ENCODE measurements around the gene NDUFS5.
A peak's percentile ranks its signal among the peaks of the same experiment; 100 is the strongest.

NDUFS5 gene

DNA sequence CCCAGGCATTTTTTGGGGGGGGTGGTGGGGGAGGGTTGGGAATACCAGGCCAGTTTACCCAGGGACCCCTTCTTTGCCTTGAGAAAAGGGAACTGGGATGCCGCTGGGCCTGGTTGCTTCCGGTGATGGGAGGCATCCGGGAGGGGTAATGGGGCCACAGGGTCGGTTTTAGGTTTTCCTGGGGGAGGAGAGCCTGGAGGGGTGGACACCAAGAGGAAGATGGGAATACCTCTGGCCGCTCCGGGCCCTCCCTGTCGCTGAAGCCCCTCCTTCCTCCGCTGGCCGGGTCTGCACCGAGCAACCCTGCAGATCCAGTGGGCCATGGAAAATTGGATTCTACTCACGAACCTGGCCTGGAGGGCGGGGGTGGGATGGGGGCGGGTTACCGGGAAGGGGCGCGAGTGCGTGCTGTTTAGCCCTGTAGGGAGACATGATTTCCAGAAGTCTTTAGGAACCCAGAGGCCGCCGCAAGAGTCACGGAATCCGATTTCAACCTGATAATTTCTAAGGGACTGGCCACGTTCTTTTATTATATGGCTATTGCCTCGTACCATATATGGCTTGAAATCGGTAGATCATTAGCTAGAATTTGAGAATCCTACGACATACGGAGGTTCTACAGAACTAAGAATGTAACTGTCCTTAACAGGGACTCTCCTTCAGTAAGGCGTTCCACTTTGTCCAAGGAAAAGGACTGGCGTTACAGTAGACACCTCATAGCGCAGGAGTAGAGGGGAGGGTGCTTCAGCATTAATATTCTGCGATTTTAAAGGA lies 34.3 kb upstream of the NDUFS5 start:
- Histone ChIP-seq H3K4me1 (ENCODE audit: control insufficient read depth, insufficient read depth, low read depth, low read length) (peaks cover 9% of the 10 kb centered on the region), H3K4ac (ENCODE audit: low read depth in 1 of 2, low read length in 2 of 2) (peak overlapping the region in 1 of 2 experiments; percentile 96), H2BK120ac (ENCODE audit: low read depth, low read length) (peak overlapping the region; percentile 89), H2BK12ac (ENCODE audit: low read length in 2 of 2) (no peak overlapping the region), H3K4me3 (ENCODE audit: insufficient read depth in 1 of 2, low read depth in 1 of 2, low read length in 2 of 2) (peak overlapping the region; percentile 98 to 99), H2BK15ac (ENCODE audit: low read depth, poor library complexity, severe bottlenecking) (peak overlapping the region; percentile 93), H3K27ac (ENCODE audit: low read length, poor library complexity, severe bottlenecking) (peak overlapping the region; percentile 18), H3K27me3 (ENCODE audit: control insufficient read depth in 1 of 2, insufficient read depth in 1 of 2, low read length in 2 of 2) (no peaks in the 10 kb centered on the region), H2AK5ac (ENCODE audit: low read length, severe bottlenecking) (no peak overlapping the region), H4K91ac (ENCODE audit: low read length) (no peak overlapping the region), H3K9me3 (ENCODE audit: control insufficient read depth, low read length) (no peaks in the 10 kb centered on the region), H2AFZ (ENCODE audit: low read depth, low read length) (no peak overlapping the region), H3K79me1 (replicated peaks; ENCODE audit: low read length, poor library complexity, severe bottlenecking) (peaks cover 3% of the 10 kb centered on the region), H2BK5ac (ENCODE audit: low read depth, low read length, poor library complexity, severe bottlenecking) (peak overlapping the region; percentile 96), H3K36me3 (ENCODE audit: control insufficient read depth in 1 of 2, insufficient read depth in 2 of 2, low read depth in 1 of 2, low read length in 2 of 2) (peaks cover 18 to 23% of the 10 kb centered on the region in 2 experiments), H3K14ac (ENCODE audit: low read length in 2 of 2) (no peak overlapping the region), H3K18ac (ENCODE audit: low read depth in 1 of 2, low read length in 2 of 2) (peak overlapping the region; percentile 96 to 97), H3K4me2 (ENCODE audit: low read length, poor library complexity, severe bottlenecking) (peak overlapping the region; percentile 56), H3K9ac (ENCODE audit: low read length) (peak overlapping the region; percentile 96), H3K23ac (ENCODE audit: low read length in 2 of 2) (no peak overlapping the region), H4K8ac (ENCODE audit: low read length) (no peak overlapping the region)
- DNase-seq, result peak; percentile 62
- WGBS, result under 1% methylated on average over 22 of the region's 30 CpGs

DNA sequence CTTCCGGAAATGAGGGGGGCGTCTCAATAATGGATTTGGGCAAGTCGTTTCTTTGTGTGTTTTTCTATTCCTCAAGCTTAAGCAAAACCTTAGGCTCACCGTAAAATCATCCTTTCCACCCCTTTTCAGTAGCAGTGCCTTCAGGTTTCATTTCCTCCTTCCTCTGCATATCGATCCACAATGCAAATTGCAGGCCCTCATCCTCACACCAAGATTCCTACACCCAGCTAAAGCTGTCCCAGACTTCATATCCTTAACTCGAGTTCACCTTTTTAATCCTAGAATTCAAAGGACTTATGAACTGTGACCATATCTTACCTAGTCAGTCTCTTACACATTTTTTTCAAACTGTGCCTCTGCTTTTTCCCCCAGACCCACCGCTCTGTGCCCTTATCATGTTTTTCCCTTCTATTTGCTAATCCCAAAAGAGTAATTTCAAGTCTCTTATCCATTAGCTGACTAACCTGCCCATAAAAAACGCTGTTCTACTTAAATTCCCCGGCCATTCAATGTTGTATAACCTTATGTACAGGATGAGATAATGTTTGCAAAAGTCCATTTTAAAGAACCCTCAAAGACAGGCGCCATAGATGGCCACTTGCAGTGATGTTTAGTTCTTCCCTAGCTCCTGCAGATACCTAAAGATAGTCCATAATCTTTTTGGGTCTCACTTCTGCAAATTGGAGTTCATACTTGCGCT lies 33.6 kb upstream of the NDUFS5 start:
- H2AFZ ChIP-seq (ENCODE audit: low read depth, low read length), result no peak overlapping the region
- peaks cover 3% of the 10 kb centered on the region for H3K79me1 ChIP-seq (replicated peaks; ENCODE audit: low read length, poor library complexity, severe bottlenecking)
- no peak for DNase-seq
- H3K36me3 ChIP-seq (ENCODE audit: control insufficient read depth in 1 of 2, insufficient read depth in 2 of 2, low read depth in 1 of 2, low read length in 2 of 2), result peaks cover 22 to 23% of the 10 kb centered on the region in 2 experiments
- WGBS, result 16% methylated on average over 10 of the region's 11 CpGs
- H3K4me3 ChIP-seq (ENCODE audit: insufficient read depth in 1 of 2, low read depth in 1 of 2, low read length in 2 of 2), result peak overlapping the region; percentile 98 to 99
- H3K27ac ChIP-seq (ENCODE audit: low read length, poor library complexity, severe bottlenecking), result peak overlapping the region; percentile 18
- H2BK15ac ChIP-seq (ENCODE audit: low read depth, poor library complexity, severe bottlenecking), result no peak overlapping the region
- peak overlapping the region; percentile 96 for H3K9ac ChIP-seq (ENCODE audit: low read length)
- H4K91ac ChIP-seq (ENCODE audit: low read length), result no peak overlapping the region
- H4K8ac ChIP-seq (ENCODE audit: low read length), result no peak overlapping the region
- no peak overlapping the region for H3K14ac ChIP-seq (ENCODE audit: low read length in 2 of 2)
- no peak overlapping the region for H2BK12ac ChIP-seq (ENCODE audit: low read length in 2 of 2)
- no peak overlapping the region for H3K23ac ChIP-seq (ENCODE audit: low read length in 2 of 2)
- no peak overlapping the region for H3K18ac ChIP-seq (ENCODE audit: low read depth in 1 of 2, low read length in 2 of 2)
- peak overlapping the region; percentile 56 for H3K4me2 ChIP-seq (ENCODE audit: low read length, poor library complexity, severe bottlenecking)
- no peak overlapping the region for H3K4ac ChIP-seq (ENCODE audit: low read depth in 1 of 2, low read length in 2 of 2)
- no peaks in the 10 kb centered on the region for H3K9me3 ChIP-seq (ENCODE audit: control insufficient read depth, low read length)
- H3K27me3 ChIP-seq (ENCODE audit: control insufficient read depth in 1 of 2, insufficient read depth in 1 of 2, low read length in 2 of 2), result no peaks in the 10 kb centered on the region
- no peak overlapping the region for H2BK5ac ChIP-seq (ENCODE audit: low read depth, low read length, poor library complexity, severe bottlenecking)
- no peak overlapping the region for H2BK120ac ChIP-seq (ENCODE audit: low read depth, low read length)
- peaks cover 10% of the 10 kb centered on the region for H3K4me1 ChIP-seq (ENCODE audit: control insufficient read depth, insufficient read depth, low read depth, low read length)
- H2AK5ac ChIP-seq (ENCODE audit: low read length, severe bottlenecking), result no peak overlapping the region

- Histone ChIP-seq H3K14ac (ENCODE audit: low read length in 2 of 2) (no peak overlapping the region), H2AFZ (ENCODE audit: low read depth, low read length) (no peak overlapping the region), H3K79me1 (replicated peaks; ENCODE audit: low read length, poor library complexity, severe bottlenecking) (peaks cover 3% of the 10 kb centered on the region), H3K4me2 (ENCODE audit: low read length, poor library complexity, severe bottlenecking) (no peak overlapping the region), H3K27ac (ENCODE audit: low read length, poor library complexity, severe bottlenecking) (no peak overlapping the region), H2AK5ac (ENCODE audit: low read length, severe bottlenecking) (no peak overlapping the region), H4K8ac (ENCODE audit: low read length) (no peak overlapping the region), H3K23ac (ENCODE audit: low read length in 2 of 2) (no peak overlapping the region), H2BK5ac (ENCODE audit: low read depth, low read length, poor library complexity, severe bottlenecking) (no peak overlapping the region), H3K36me3 (ENCODE audit: control insufficient read depth in 1 of 2, insufficient read depth in 2 of 2, low read depth in 1 of 2, low read length in 2 of 2) (peaks cover 23 to 37% of the 10 kb centered on the region in 2 experiments), H3K4me3 (ENCODE audit: insufficient read depth in 1 of 2, low read depth in 1 of 2, low read length in 2 of 2) (no peak overlapping the region), H2BK12ac (ENCODE audit: low read length in 2 of 2) (no peak overlapping the region), H2BK15ac (ENCODE audit: low read depth, poor library complexity, severe bottlenecking) (no peak overlapping the region), H2BK120ac (ENCODE audit: low read depth, low read length) (no peak overlapping the region), H3K4me1 (ENCODE audit: control insufficient read depth, insufficient read depth, low read depth, low read length) (peaks cover 10% of the 10 kb centered on the region), H3K9me3 (ENCODE audit: control insufficient read depth, low read length) (no peaks in the 10 kb centered on the region), H3K27me3 (ENCODE audit: control insufficient read depth in 1 of 2, insufficient read depth in 1 of 2, low read length in 2 of 2) (no peaks in the 10 kb centered on the region), H3K9ac (ENCODE audit: low read length) (no peak overlapping the region), H3K4ac (ENCODE audit: low read depth in 1 of 2, low read length in 2 of 2) (no peak overlapping the region), H3K18ac (ENCODE audit: low read depth in 1 of 2, low read length in 2 of 2) (no peak overlapping the region), H4K91ac (ENCODE audit: low read length) (no peak overlapping the region)
- DNase-seq, result no peak
- WGBS, result 95% methylated on average over 5 of the region's 5 CpGs
Observed at GRCh38 chr1:38994196-38994595, 32.0 kb upstream of the NDUFS5 start.

All from mesenchymal stem cell (in vitro differentiated cells and primary cell).